Omental fat pad (tissue), 4 donors: ENCODE measurements around the gene HOPX. TPM values are rescaled to one million over a fixed set of nuclear protein-coding genes. Genes with fewer than 3 reads are reported as not detected.

Experiments
- ATAC-seq: fragments of 150-250 bp; one replicate; pipeline ENCODE4 v1.9.1; 2016; ENCODE audit warnings: mild to moderate bottlenecking, moderate library complexity; ENCODE audit not compliant: low FRiP score
- DNase-seq: peaks from one replicate; pipeline ENCODE4 v3.0.0-alpha.2; 2019; ENCODE audit warnings: low spot score
- total RNA-seq, 4 donors: library from RNA; depleted of rRNA; stranded (reverse); fragments of >200 nt; gene quantifications; one replicate each; pipeline ENCODE4 v1.1.0, GENCODE V29; 2016
- TF ChIP-seq, protein P1 (sequence below), 3 donors: fragments of 450-650 bp; IDR thresholded peaks; one replicate each; pipeline ENCODE4 v1.5.1; 2016 to 2017; ENCODE audit warnings: antibody characterized with exemption in 3 of 3, mild to moderate bottlenecking in 3 of 3, moderate library complexity in 2 of 3

The HOPX gene
- total RNA-seq, 4 donors from 2014 or later: 2.4 to 6.8 (median 4.1) TPM

GRCh38 chr4:56650262-56651055 lies 30.6 kb downstream of the HOPX start:
- TF ChIP-seq, protein P1, sequence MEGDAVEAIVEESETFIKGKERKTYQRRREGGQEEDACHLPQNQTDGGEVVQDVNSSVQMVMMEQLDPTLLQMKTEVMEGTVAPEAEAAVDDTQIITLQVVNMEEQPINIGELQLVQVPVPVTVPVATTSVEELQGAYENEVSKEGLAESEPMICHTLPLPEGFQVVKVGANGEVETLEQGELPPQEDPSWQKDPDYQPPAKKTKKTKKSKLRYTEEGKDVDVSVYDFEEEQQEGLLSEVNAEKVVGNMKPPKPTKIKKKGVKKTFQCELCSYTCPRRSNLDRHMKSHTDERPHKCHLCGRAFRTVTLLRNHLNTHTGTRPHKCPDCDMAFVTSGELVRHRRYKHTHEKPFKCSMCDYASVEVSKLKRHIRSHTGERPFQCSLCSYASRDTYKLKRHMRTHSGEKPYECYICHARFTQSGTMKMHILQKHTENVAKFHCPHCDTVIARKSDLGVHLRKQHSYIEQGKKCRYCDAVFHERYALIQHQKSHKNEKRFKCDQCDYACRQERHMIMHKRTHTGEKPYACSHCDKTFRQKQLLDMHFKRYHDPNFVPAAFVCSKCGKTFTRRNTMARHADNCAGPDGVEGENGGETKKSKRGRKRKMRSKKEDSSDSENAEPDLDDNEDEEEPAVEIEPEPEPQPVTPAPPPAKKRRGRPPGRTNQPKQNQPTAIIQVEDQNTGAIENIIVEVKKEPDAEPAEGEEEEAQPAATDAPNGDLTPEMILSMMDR (IDR thresholded peaks at IDR 0.05): no peak
- DNase-seq: no peak
- ATAC-seq: no peak

DNA sequence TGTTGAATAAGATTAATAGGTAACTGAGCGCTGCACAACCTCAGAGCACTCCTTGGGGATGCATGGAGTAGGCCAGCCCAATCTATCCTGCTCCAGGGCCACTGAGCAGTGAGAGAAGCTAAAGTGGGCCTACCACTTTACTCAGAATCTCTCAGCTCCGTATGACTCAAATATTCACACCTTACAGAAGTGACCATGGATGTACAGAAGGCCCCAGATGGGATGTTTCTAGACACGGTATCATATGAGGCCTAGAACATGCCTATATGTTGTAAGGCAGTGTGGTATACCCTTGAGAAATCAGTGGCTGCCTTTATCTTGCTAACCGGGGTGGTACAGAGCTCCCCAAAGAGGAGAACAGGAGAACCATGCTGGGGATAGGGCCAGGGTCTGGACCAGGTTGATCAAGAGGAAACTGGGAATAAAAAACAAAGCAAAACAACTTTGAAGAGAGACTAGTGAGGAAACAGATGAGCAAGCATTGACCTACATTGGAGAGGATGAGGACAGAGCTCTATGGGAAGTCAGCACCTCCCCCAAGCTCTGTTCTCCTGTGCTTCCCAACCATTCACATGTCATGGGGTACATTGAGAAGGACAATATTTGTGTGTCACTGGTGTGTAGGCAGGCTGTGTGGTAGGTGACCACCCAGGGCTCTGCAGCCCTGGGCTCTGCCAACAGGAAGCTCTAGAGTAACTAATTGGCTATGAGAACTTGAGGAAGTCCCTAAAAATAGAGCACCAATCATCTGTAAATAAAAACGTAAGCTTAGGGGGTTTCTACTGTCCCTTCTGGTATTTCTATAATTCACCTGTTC lies 31.4 kb downstream of the HOPX start:
- DNase-seq: no peak
- ATAC-seq: no peak
- TF ChIP-seq, protein P1 (IDR thresholded peaks at IDR 0.05): no peak

GRCh38 chr4:56648824-56649151 lies 32.3 kb downstream of the HOPX start:
- TF ChIP-seq, protein P1 (IDR thresholded peaks at IDR 0.05): no peak
- DNase-seq (no peak), ATAC-seq (no peak)

- DNase-seq: no peak
- TF ChIP-seq, protein P1 (IDR thresholded peaks at IDR 0.05): no peak
- ATAC-seq: no peak
Observed at GRCh38 chr4:56648021-56648823, 32.9 kb downstream of the HOPX start.

DNA sequence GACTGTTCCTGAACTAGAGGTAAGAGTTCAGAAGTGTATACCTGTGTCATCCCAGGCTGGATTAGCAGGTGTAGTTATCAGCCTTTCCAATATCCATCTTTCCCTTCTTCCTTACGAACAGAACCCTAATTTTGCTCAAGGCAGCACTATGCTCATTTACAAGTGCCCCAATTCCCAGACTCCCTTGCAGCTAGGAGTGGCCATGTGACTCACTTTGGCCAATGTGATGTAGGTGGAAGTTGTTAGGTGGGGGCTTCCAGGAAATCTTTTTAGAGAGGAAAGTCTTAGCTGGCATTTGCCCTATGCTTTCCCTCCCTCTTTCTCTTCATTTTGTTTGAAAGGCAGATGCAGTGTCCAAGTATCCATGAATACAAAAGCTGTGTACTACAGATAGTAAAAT lies 34.8 kb downstream of the HOPX start:
- DNase-seq: no peak
- TF ChIP-seq, protein P1 (IDR thresholded peaks at IDR 0.05): no peak
- no peak for ATAC-seq

GRCh38 chr4:56643596-56643995 lies 37.5 kb downstream of the HOPX start:
- DNase-seq: no peak
- TF ChIP-seq, protein P1 (IDR thresholded peaks at IDR 0.05): no peak
- no peak for ATAC-seq
